HEK293 (cell line): Measurements from ENCODE around the gene MSANTD2.

ENCODE experiments used
- CTCF ChIA-PET: fragments of 350-600 bp; formaldehyde crosslinking; extraction: SDS; loops from one replicate; lab custom pipeline; 2021; ENCODE audit warnings: antibody characterized with exemption; lab: Yijun Ruan, JAX
- POLR2A ChIA-PET: fragments of 300-600 bp; formaldehyde crosslinking; extraction: SDS; loops from one replicate; lab custom pipeline; 2020; ENCODE audit warnings: antibody characterized with exemption, inconsistent platforms; lab: Yijun Ruan, JAX
- H3K27ac ChIP-seq: fragments of 200-500 bp; sonication (Bioruptor generic); 2 replicates; pipeline ENCODE4 v1.5.1; 2014; ENCODE audit warnings: low read depth, low read length, control low read depth, inconsistent platforms; ENCODE audit errors: extremely low read depth
- H3K36me3 ChIP-seq, 2 experiments: fragments of 200-500 bp in 1 of 2; sonication (Bioruptor generic) in 1 of 2; 1 replicate in 1 of 2; 2 replicates in 1 of 2; pipeline ENCODE4 v1.5.1; 2014 to 2017; ENCODE audit warnings: inconsistent platforms in 2 of 2, low read length in 2 of 2; ENCODE audit not compliant: control insufficient read depth in 2 of 2, insufficient read depth in 1 of 2
- H3K4me1 ChIP-seq: fragments of 200-500 bp; sonication (Bioruptor generic); 2 replicates; pipeline ENCODE4 v1.5.1; 2014; ENCODE audit warnings: mild to moderate bottlenecking, low read length, inconsistent platforms; ENCODE audit not compliant: control insufficient read depth, insufficient read depth
- H3K4me3 ChIP-seq: 2 replicates; pipeline ENCODE4 v1.5.1; 2011; ENCODE audit warnings: low read depth, mild to moderate bottlenecking, control low read depth, low read length, moderate library complexity
- H3K9me3 ChIP-seq: fragments of 200-500 bp; sonication (Bioruptor generic); 2 replicates; pipeline ENCODE4 v1.5.1; 2014; ENCODE audit warnings: low read depth, low read length, inconsistent platforms; ENCODE audit not compliant: control insufficient read depth, insufficient read depth
- KLF16 ChIP-seq: fragments of 450-650 bp; formaldehyde crosslinking; IDR thresholded peaks from 2 replicates; pipeline ENCODE4 v1.5.1; 2017; ENCODE audit warnings: missing biosample characterization, missing genetic modification characterization
- PRDM2 ChIP-seq: fragments of 450-650 bp; formaldehyde crosslinking; IDR thresholded peaks from 2 replicates; pipeline ENCODE4 v1.5.1; 2016; ENCODE audit warnings: missing biosample characterization, missing genetic modification characterization, borderline replicate concordance
- REPIN1 ChIP-seq: fragments of 450-650 bp; formaldehyde crosslinking; IDR thresholded peaks from 2 replicates; pipeline ENCODE4 v1.5.1; 2017; ENCODE audit warnings: missing biosample characterization, missing genetic modification characterization, low read depth
- ZNF114 ChIP-seq: fragments of 450-650 bp; formaldehyde crosslinking; IDR thresholded peaks from 2 replicates; pipeline ENCODE4 v1.5.0; 2017; ENCODE audit warnings: missing biosample characterization, missing genetic modification characterization
- ZNF280D ChIP-seq: fragments of 450-650 bp; formaldehyde crosslinking; IDR thresholded peaks from 2 replicates; pipeline ENCODE4 v1.5.1; 2016; ENCODE audit warnings: missing biosample characterization, missing genetic modification characterization
- ZNF292 ChIP-seq: fragments of 450-650 bp; formaldehyde crosslinking; IDR thresholded peaks from 2 replicates; pipeline ENCODE4 v1.5.1; 2016; ENCODE audit warnings: low read depth, missing biosample characterization, missing genetic modification characterization, borderline replicate concordance
- ZNF350 ChIP-seq: fragments of 450-650 bp; formaldehyde crosslinking; IDR thresholded peaks from 2 replicates; pipeline ENCODE4 v1.5.0; 2017; ENCODE audit warnings: missing biosample characterization, mild to moderate bottlenecking, missing genetic modification characterization
- ZNF426 ChIP-seq: fragments of 450-650 bp; formaldehyde crosslinking; IDR thresholded peaks from 2 replicates; pipeline ENCODE4 v1.5.1; 2017; ENCODE audit warnings: missing biosample characterization, missing genetic modification characterization, mild to moderate bottlenecking, inconsistent platforms, moderate library complexity
- ZNF449 ChIP-seq: fragments of 450-650 bp; formaldehyde crosslinking; IDR thresholded peaks from 2 replicates; pipeline ENCODE4 v1.5.1; 2017; ENCODE audit warnings: missing biosample characterization, mild to moderate bottlenecking, missing genetic modification characterization, moderate library complexity
- ZNF621 ChIP-seq: fragments of 450-650 bp; formaldehyde crosslinking; IDR thresholded peaks from 2 replicates; pipeline ENCODE4 v1.5.1; 2017; ENCODE audit warnings: missing biosample characterization, missing genetic modification characterization
- ZNF654 ChIP-seq: fragments of 450-650 bp; formaldehyde crosslinking; IDR thresholded peaks from 2 replicates; pipeline ENCODE4 v1.5.1; 2016; ENCODE audit warnings: low read depth, missing biosample characterization, missing genetic modification characterization
- ZNF664 ChIP-seq: fragments of 450-650 bp; formaldehyde crosslinking; IDR thresholded peaks from 2 replicates; pipeline ENCODE4 v1.5.1; 2016; ENCODE audit warnings: missing biosample characterization, missing genetic modification characterization
- ZNF768 ChIP-seq: fragments of 450-650 bp; formaldehyde crosslinking; IDR thresholded peaks from 2 replicates; pipeline ENCODE4 v1.5.1; 2018; ENCODE audit warnings: missing biosample characterization, mild to moderate bottlenecking, missing genetic modification characterization

The MSANTD2 gene

GRCh38 chr11:124749912-124750311 lies 50.3 kb downstream of the MSANTD2 start:
- no peak for TF ChIP-seq ZNF280D (tag by site-specific recombination)
- TF ChIP-seq ZNF768 (tag by site-specific recombination): no peak
- Histone ChIP-seq H3K36me3 (no peaks in the 10 kb centered on the region), H3K9me3 (no peaks in the 10 kb centered on the region), H3K27ac (no peak overlapping the region), H3K4me3 (no peak overlapping the region), H3K4me1 (no peaks in the 10 kb centered on the region)
- ChIA-PET CTCF (interaction anchor here (0.6 to 3.1 kb wide), 3 partner anchors 9 to 44 kb away, joined by 4 to 10 read pairs (median 4); partner anchors contain the start of gene ESAM), POLR2A (no interaction called here)

GRCh38 chr11:124748481-124749343 lies 51.5 kb downstream of the MSANTD2 start:
- no peaks in the 10 kb centered on the region for H3K36me3 ChIP-seq
- no peaks in the 10 kb centered on the region for H3K9me3 ChIP-seq
- no peaks in the 10 kb centered on the region for H3K4me1 ChIP-seq
- TF ChIP-seq REPIN1 (tag by site-specific recombination) (no peak), KLF16 (no peak), ZNF621 (tag by site-specific recombination) (no peak), ZNF350 (no peak), PRDM2 (no peak), ZNF114 (no peak), ZNF292 (tag by site-specific recombination) (no peak), ZNF654 (tag by site-specific recombination) (no peak), ZNF664 (tag by site-specific recombination) (no peak), ZNF426 (tag by site-specific recombination) (no peak), ZNF280D (tag by site-specific recombination) (no peak), ZNF449 (tag by site-specific recombination) (no peak)
- ChIA-PET POLR2A (interaction anchor here (0.6 kb wide), 1 partner anchor 50 kb away, joined by 3 read pairs; no protein-coding TSS in a partner anchor), CTCF (interaction anchor here (0.5 to 3.1 kb wide), 5 partner anchors 9 to 117 kb away, joined by 3 to 10 read pairs (median 4); partner anchors contain the start of gene ESAM)
- H3K4me3 ChIP-seq: no peak overlapping the region
- H3K27ac ChIP-seq: no peak overlapping the region
